Heart left ventricle (tissue), 16 donors: ENCODE measurements around the gene PSORS1C1. TPM values are rescaled to one million over a fixed set of nuclear protein-coding genes. Genes with fewer than 3 reads are reported as not detected.

Source experiments
- ATAC-seq, 4 donors: fragments of 200-7000 bp; cut with Tn5 transposase; one replicate each; pipeline ENCODE4 v1.9.1; 2020 to 2022; ENCODE audit warnings: moderate library complexity in 4 of 4, mild to moderate bottlenecking in 3 of 4, moderate number of reproducible peaks in 1 of 4
- DNase-seq, 5 donors: peaks; one replicate each; pipeline ENCODE4 v3.0.0-alpha.2; 2020
- H3K27ac ChIP-seq, 12 donors: fragments of 200-600 bp; sonication (generic) in 4 of 12; one replicate each; pipeline versions ENCODE4 v1.5.0 to v1.8.0; 2016 to 2022; ENCODE audit warnings: mild to moderate bottlenecking in 2 of 12
- H3K27me3 ChIP-seq, 9 donors: fragments of 200-600 bp; sonication (generic) in 2 of 9; one replicate each; pipeline versions ENCODE4 v1.5.1 to v1.8.0; 2016 to 2022; ENCODE audit warnings: mild to moderate bottlenecking in 3 of 9
- H3K36me3 ChIP-seq, 9 donors: fragments of 200-600 bp; sonication (generic) in 2 of 9; one replicate each; pipeline versions ENCODE4 v1.5.0 to v1.8.0; 2018 to 2022; ENCODE audit warnings: mild to moderate bottlenecking in 2 of 9
- H3K4me1 ChIP-seq, 12 donors: fragments of 200-600 bp; sonication (generic) in 4 of 12; one replicate each; pipeline versions ENCODE4 v1.5.0 to v1.8.0; 2016 to 2022; ENCODE audit warnings: mild to moderate bottlenecking in 3 of 12
- H3K4me3 ChIP-seq, 12 donors: fragments of 200-600 bp; sonication (generic) in 4 of 12; one replicate each; pipeline versions ENCODE4 v1.5.0 to v1.8.0; 2017 to 2022; ENCODE audit warnings: mild to moderate bottlenecking in 9 of 12, moderate library complexity in 4 of 12
- H3K9me3 ChIP-seq, 12 donors: fragments of 200-600 bp; sonication (generic) in 4 of 12; one replicate each; pipeline versions ENCODE4 v1.5.0 to v1.8.0; 2016 to 2022; ENCODE audit warnings: mild to moderate bottlenecking in 1 of 12
- POLR2A ChIP-seq, 2 donors: fragments of 450-650 bp; IDR thresholded peaks; one replicate each; pipeline ENCODE4 v1.6.1; 2017; ENCODE audit warnings: antibody characterized with exemption in 2 of 2, mild to moderate bottlenecking in 2 of 2, moderate library complexity in 2 of 2
- WGBS, 4 donors: extraction: QIAGEN DNeasy Blood & Tissue Kit in 2 of 4; methylation state at CpG; one replicate each; pipeline versions ENCODE4 v1.1.5 to v1.1.7; 2013 to 2018; 5-methylcytosine and 5-hydroxymethylcytosine counted together
- intact Hi-C, 10 donors: fragments of 100-400 bp; cut with DNase I; formaldehyde crosslinking; loops; one replicate each; pipeline versions ENCODE4 v1.11.1 to v1.14.2; 2022
- polyA plus RNA-seq, 2 donors: library from polyadenylated mRNA; stranded (reverse); fragments of 200-250 nt; gene quantifications; one replicate each; pipeline ENCODE4 v1.2.3, GENCODE V29; 2013
- total RNA-seq, 9 donors: library from RNA; depleted of rRNA in 2 of 9; stranded (reverse); fragments of >200 nt in 2 of 9; fragmentation: NEBNext Ultra II Directional in 3 of 9; extraction: Animal tissue kit (Norgen Biotek cat#: 25700) in 3 of 9; gene quantifications; one replicate each; pipeline versions ENCODE4 v1.1.0 to v1.2.4, GENCODE V29; 2016 to 2023
- TF ChIP-seq, protein P1 (sequence below), 12 donors: fragments of 200-600 bp; sonication (generic) in 4 of 12; IDR thresholded peaks; one replicate each; pipeline versions ENCODE4 v1.5.0 to v1.8.0; 2018 to 2022; ENCODE audit warnings: antibody characterized with exemption in 12 of 12, mild to moderate bottlenecking in 5 of 12
- donor health status: ischemic (EF 13 %, LVEDD 7.1; RV severe dilation, severe dysfunction).
- donor health status: healthy with polysubstance abuse.
- donor health status: DM: no; HTN: yes; CAD: no.
- donor health status: DM: no; HTN: no; CAD: no.
- donor health status: ischemic (EF 25% LVEDD 6.9; RV normal size, moderate dysfunction).
- donor health status: ischemic (EF 25% LVEDD 5.7; RV mildly dilated, moderate dysfunction).
- donor health status: healthy.
- donor health status: DM: yes; HTN: yes; CAD: no.
- donor health status: ischemic (EF 35%, LVEDD 5.7; RV mildly dilated, moderate dysfunction).
- donor health status: nonischemic (EF 11% LVEDD 7.7; RV severe dilation, severe dysfunction).
- donor health status: DM: yes; HTN: yes; CAD: no.
- donor health status: PGD.
- donor health status: ischemic (EF 29% LVEDD 5.4; RV normal size, mild dysfunction).
- donor health status: nonischemic (EF 23%, LVEDD 6.1; RV moderate dilation, normal function).

PSORS1C1 gene
- total and polyA plus RNA-seq, 11 donors = 0.37 to 5.8 (median 2.9) TPM

DNA sequence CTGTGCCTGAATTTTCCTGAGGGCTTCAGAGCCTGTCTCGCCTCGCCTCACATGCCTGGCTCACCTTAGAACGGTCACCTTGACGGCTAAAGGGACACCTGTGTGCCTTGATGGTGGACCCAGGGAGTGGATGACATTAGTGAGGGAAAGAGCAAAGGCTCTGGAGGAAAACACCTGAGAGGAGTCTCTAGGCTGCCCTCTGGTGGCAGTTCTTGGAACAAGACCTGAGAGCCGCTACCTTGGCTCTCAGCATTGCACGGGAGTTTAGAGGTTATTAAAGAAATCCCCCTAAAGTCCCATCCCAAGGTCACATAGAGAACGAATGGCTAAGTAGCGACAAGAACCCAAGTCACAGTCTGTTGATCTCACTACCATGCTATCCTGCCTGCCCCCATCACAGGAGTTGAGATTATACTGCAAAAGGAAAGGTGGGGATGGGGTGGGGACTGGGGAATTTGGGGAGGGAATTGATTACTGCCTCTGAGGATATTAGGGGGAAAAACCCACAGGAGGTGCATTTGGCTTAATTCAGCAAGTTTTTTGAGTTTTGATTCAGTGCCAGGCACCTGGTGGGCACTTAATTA lies 13.6 kb downstream of the PSORS1C1 start:
- TF ChIP-seq, protein P1, sequence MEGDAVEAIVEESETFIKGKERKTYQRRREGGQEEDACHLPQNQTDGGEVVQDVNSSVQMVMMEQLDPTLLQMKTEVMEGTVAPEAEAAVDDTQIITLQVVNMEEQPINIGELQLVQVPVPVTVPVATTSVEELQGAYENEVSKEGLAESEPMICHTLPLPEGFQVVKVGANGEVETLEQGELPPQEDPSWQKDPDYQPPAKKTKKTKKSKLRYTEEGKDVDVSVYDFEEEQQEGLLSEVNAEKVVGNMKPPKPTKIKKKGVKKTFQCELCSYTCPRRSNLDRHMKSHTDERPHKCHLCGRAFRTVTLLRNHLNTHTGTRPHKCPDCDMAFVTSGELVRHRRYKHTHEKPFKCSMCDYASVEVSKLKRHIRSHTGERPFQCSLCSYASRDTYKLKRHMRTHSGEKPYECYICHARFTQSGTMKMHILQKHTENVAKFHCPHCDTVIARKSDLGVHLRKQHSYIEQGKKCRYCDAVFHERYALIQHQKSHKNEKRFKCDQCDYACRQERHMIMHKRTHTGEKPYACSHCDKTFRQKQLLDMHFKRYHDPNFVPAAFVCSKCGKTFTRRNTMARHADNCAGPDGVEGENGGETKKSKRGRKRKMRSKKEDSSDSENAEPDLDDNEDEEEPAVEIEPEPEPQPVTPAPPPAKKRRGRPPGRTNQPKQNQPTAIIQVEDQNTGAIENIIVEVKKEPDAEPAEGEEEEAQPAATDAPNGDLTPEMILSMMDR (IDR thresholded peaks at IDR 0.05) = peak; percentile 75 to 93 (median 85)
- TF ChIP-seq POLR2A (IDR thresholded peaks at IDR 0.05) = no peak
- Histone ChIP-seq H3K4me1 (peaks cover 4 to 47% (median 29%) of the 10 kb centered on the region in 12 donors), H3K27ac (no peak overlapping the region), H3K36me3 (no peaks in the 10 kb centered on the region), H3K9me3 (no peaks in the 10 kb centered on the region), H3K27me3 (no peaks in the 10 kb centered on the region), H3K4me3 (no peak overlapping the region)
- intact Hi-C loops = loop anchor here in 1 of 10 donors (5.0 kb wide), 1 partner anchor 41 kb away; no protein-coding TSS in a partner anchor
- DNase-seq (peak in 3 of 5 donors; percentile 39 to 57 (median 52)), ATAC-seq (peak in 1 of 4 donors; percentile 21)
- WGBS, 4 donors = 7 to 17% (median 13%) methylated on average over 8 of the region's 8 CpGs

DNA sequence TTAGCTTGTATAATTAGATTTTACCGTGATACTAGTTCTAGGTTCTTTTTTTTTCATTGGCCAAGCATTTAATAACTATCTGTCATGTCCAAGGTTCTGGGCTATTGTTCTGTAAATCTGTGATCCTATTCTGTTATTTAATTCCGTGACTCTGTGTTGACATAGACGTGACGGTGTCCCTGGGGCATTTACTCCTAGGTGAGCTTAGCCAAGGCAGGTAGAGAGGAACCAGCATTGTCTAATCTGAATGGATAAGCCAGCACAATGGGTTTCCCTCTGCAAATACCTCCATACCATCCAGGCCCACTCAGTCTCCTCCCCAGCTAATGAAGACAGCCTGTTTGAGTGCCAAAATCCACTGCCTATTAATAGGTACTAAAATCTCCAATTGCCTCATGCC lies 14.5 kb downstream of the PSORS1C1 start:
- Histone ChIP-seq H3K9me3 (no peaks in the 10 kb centered on the region), H3K4me3 (no peak overlapping the region), H3K4me1 (peaks cover 4 to 41% (median 22%) of the 10 kb centered on the region in 12 donors), H3K27me3 (no peaks in the 10 kb centered on the region), H3K27ac (no peak overlapping the region), H3K36me3 (no peaks in the 10 kb centered on the region)
- TF ChIP-seq, protein P1 (IDR thresholded peaks at IDR 0.05) = no peak
- TF ChIP-seq POLR2A (IDR thresholded peaks at IDR 0.05) = no peak
- WGBS, 4 donors = 58 to 70% (median 60%) methylated on average over 4 of the region's 4 CpGs
- ATAC-seq (no peak), DNase-seq (no peak)
- intact Hi-C loops = loop anchor here in 1 of 10 donors (5.0 kb wide), 1 partner anchor 42 kb away; no protein-coding TSS in a partner anchor

DNA sequence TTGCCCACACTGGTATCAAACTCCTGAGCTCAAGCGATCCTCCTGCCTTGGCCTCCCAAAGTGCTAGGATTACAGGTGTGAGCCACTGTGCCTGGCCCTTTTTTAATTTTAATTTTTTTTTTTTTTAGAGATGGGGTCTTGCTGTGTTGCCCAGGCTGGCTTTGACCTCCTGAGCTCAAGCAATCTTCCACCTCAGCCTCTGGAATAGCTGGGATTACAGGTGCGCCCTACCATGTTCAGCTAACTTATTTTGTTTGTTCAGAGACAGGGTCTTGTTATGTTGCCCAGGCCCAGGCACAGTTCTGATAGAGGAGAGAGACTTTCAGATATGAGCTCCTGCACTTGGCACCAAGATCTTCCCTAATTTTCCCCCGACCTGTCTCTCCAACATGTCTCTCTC lies 16.2 kb downstream of the PSORS1C1 start:
- no peak for DNase-seq
- H3K9me3 ChIP-seq = no peaks in the 10 kb centered on the region
- no peaks in the 10 kb centered on the region for H3K27me3 ChIP-seq
- intact Hi-C loops = loop anchor here in 1 of 10 donors (10.0 kb wide), 1 partner anchor 144 kb away; the partner anchor contains the start of gene HLA-C
- WGBS, 4 donors = 92 to 98% (median 96%) methylated on average over 3 of the region's 3 CpGs
- H3K4me1 ChIP-seq = peaks cover 0 to 26% (median 13%) of the 10 kb centered on the region in 12 donors
- no peaks in the 10 kb centered on the region for H3K36me3 ChIP-seq
- H3K4me3 ChIP-seq = no peak overlapping the region
- H3K27ac ChIP-seq = no peak overlapping the region
- no peak for ATAC-seq
- TF ChIP-seq POLR2A (IDR thresholded peaks at IDR 0.05) = no peak
- TF ChIP-seq, protein P1 (IDR thresholded peaks at IDR 0.05) = no peak

DNA sequence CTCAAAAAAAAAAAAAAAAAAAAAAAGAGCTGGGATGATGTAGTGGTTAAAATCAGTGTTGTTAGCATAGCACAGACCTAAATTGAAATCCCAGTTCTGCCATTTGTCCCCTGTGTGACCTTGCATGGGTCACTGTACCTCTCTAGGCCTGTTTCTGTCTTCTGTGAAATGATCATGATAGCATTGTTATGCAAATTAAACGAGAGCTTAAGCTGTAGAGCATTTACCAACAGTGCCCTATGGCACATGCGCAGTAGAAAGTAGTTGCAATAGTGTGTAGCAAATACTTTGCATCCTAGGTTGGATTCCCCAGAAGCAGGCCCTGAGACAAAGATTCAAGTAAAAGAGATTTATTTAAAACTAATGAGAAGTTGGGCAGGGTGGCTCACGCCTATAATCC lies 17.0 kb downstream of the PSORS1C1 start:
- intact Hi-C loops = loop anchor here in 1 of 10 donors (10.0 kb wide), 1 partner anchor 143 kb away; the partner anchor contains the start of gene HLA-C
- DNase-seq = no peak
- no peak for ATAC-seq
- 77 to 92% (median 87%) methylated on average over 3 of the region's 3 CpGs for WGBS, 4 donors
- TF ChIP-seq, protein P1 (IDR thresholded peaks at IDR 0.05) = no peak
- TF ChIP-seq POLR2A (IDR thresholded peaks at IDR 0.05) = no peak
- Histone ChIP-seq H3K4me1 (peaks cover 0 to 17% (median 5%) of the 10 kb centered on the region in 12 donors), H3K27ac (no peak overlapping the region), H3K9me3 (no peaks in the 10 kb centered on the region), H3K27me3 (no peaks in the 10 kb centered on the region), H3K4me3 (no peak overlapping the region), H3K36me3 (no peaks in the 10 kb centered on the region)
